GM18498 (cell line): Measurements from ENCODE around the gene FGFR2.

Experiments used
- ATAC-seq: cut with Tn5 transposase; IDR thresholded peaks from one replicate; pipeline ENCODE4 v1.9.1; 2021; ENCODE audit warnings: mild to moderate bottlenecking, moderate library complexity; ENCODE audit not compliant: unreplicated experiment

FGFR2 gene

DNA sequence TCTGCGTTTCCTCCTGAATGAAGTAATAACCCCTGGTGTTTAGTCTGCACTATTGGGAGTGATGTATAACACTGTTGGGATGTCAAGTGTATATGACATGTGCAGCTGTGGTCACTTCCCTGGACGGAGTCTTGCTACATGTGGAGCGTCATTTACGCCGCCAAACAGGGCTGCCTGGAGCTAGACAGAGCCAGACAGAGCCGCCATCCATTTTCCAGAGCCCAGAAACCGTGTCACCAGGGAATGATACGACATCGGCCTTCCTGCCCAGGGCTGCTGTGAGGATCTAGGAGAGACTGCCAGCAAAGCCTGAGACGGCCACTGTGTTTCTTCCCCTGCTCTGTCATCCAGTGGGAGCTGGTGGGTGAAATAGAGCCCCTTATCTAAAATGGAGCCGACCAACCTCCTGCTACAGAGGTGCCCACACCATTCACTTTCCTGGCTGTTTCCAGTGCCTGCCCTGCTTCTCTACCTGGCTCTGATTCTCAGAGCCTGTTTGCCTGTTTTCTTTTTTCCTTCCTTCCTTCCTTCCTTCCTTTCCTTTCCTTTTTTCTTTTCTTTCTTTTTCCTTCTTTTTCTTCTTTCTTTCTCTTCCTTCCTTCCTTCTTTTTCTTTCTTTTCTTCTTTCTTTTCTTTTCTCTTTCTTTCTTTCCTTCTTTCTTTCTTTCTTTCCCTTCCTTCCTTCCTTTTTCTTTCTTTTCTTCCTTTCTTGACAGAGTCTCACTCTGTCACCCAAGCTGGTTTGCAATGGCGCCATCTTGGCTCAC is 13.3 kb upstream of the FGFR2 start:
- no peak for ATAC-seq

DNA sequence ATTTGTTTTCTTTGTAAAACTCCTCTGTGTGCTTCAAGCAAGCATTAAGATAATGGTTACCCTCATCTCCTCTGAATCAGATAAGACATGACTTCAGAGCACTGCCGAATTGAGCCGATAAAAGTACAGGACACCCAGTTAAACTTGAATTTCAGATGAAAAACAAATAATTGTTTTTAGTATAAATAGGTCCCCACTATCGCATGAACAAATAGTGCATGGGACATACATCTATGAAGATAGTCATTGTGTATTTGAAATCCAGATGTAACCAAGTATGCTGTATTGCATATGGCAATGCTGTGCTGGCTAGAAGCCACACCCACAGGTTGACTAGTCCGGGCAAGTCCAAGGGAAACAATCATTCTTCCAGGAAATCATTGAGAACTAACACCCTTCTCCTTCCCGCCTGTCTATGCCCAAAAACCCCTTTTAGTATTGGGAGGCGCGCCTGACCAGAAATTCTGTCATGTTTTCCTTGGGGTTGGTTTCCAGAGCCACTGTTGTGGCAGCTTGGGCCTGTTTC is 12.6 kb upstream of the FGFR2 start:
- no peak for ATAC-seq

GRCh38 chr10:121609426-121610380 is 11.5 kb upstream of the FGFR2 start:
- no peak for ATAC-seq

- peak; percentile 77 for ATAC-seq
Observed at GRCh38 chr10:121608469-121609190, 10.4 kb upstream of the FGFR2 start.

GRCh38 chr10:121607310-121608055 is 9.2 kb upstream of the FGFR2 start:
- no peak for ATAC-seq

DNA sequence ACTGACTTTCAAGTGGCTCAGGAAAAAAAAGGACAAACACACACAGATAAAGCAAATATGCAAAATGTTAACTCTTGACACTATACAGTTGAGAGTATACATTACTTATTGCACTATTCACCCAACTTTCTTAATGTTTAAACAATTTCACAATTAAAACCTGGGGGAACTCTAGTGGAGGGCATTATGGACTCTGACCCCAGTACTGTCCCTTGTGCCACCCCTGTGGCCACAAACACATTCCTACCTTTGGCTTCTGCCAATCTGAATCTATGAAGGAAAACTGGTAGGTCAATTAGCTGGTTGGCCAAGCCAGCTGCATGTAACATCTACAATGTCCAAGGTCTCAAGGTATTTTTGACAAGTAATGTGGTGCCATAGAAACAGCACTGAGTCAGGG is 7.5 kb upstream of the FGFR2 start:
- no peak for ATAC-seq

- no peak for ATAC-seq
Observed at GRCh38 chr10:121601458-121601857, 3.2 kb upstream of the FGFR2 start.

- ATAC-seq = no peak
Observed at GRCh38 chr10:121600611-121601010, 2.4 kb upstream of the FGFR2 start.

- no peak for ATAC-seq
Observed at GRCh38 chr10:121599947-121600346, 1.7 kb upstream of the FGFR2 start.

- peak; percentile 11 for ATAC-seq
Observed at GRCh38 chr10:121597504-121598262, 561 bp downstream of the FGFR2 start.

DNA sequence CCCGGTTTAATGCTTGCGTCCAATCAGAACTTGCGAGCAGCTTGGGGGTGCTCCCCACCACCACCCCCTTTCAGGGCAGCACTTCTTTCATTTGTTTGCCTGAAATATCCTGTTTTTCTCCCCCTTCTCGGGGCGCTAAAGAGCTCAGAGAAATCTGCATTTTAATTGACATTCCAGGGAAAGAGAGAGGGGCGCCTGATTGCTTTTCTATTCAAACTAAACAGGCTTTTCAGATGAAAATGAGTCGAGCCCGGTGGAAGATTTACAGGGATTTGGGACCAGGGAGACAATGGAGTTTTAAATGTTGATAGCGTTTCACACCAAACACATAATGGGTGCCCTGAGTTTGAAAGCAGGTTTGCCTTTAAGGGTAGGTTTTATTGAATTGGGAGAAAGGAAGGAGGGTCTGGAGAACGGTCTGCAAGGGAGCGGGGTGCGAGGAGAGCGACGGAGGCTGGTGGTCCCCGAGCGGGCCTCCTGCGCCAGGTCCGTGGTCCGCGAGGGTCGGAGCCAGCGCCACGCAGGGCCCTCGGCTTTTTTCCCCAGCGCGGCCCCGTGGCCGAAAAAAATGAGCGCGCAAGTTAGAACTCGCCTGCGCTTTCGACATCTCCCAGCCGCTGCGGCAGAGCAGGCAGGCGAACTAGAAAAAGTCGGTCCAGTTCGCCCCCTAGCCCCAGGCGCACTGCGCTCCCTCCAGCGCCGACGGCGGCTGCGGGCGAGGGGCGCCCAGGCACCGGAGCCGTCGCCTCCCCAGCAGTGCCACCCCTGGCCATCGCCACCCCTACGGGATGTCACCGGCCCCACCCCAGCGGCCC is 1.3 kb downstream of the FGFR2 start:
- no peak for ATAC-seq

- ATAC-seq = no peak
Observed at GRCh38 chr10:121595806-121596688, 2.2 kb downstream of the FGFR2 start.

GRCh38 chr10:121595351-121595805 is 2.9 kb downstream of the FGFR2 start:
- no peak for ATAC-seq

DNA sequence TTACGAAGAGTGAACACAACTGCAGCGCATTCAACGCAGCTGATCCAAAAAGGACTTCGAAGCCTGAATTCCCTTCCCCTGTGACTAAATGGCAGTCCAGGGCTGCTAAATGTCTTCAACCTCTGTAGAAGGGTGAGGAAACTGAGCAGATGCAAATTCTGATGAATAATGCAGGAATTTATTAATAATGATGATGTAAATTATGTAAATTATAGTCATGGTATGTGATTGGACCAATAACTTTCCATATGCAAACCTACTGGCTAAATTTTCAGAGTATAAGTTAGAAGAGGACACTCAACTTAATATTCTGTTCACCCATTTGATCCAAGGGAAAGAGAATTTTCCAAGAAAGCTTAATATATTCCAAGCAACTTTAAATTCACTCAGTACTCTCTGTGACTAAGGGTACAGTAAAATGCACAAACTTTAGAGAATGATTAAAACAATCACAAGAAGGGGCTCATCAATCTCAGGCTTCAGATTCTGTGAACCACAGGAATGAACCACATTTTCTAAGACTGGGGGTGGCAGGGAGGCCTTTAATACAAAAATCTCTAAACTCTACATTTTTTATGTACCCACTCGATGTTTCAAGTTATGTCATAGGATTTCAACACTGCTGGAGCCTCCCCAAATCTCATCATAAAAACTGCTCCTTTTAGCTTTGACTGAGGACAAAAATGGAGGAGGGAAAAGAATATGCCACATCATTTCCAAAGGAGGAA is 3.5 kb downstream of the FGFR2 start:
- no peak for ATAC-seq

DNA sequence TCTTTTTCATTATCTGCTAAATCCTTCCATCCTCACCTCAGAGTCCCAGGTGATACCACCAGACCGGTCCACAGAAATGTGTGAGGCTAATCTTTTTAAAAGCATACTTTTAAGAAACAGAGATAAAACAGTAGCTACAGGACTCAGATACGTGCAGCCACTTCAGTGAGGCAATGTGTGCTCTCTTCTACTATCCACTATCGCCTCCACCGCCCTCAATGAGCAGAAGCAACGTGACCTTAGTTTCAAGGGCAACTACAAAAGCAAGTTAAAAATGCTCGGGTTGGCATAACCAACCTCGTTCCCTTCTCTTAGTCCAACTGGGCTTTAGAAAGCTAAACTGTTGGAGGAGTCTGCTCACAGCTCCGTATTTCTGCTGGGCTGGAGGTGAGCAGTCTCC is 4.2 kb downstream of the FGFR2 start:
- no peak for ATAC-seq

- no peak for ATAC-seq
Observed at GRCh38 chr10:121593281-121594075, 4.8 kb downstream of the FGFR2 start.
